ENCODE measurements around the gene CBX8.

The CBX8 gene

DNA sequence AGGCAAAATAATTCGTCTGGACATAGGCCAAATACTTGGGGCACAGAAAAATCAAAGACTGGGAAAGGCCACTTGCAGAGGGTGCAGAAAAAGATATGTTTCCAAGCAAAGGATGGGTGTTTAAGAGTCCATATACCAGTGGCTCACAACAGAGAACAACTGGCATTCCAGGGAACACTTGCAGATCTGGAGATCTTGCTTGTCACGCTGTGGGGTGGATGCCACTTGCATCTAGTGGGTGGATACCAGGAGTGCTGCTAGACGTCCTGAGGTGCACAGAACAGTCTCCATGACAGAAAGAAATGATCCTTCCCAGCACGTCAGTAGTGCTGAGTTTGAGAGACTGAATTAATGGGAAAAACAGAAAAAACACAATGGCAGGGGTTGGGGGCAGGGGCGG is 8.4 kb downstream of the CBX8 start:
- TF ChIP-seq, protein P1, sequence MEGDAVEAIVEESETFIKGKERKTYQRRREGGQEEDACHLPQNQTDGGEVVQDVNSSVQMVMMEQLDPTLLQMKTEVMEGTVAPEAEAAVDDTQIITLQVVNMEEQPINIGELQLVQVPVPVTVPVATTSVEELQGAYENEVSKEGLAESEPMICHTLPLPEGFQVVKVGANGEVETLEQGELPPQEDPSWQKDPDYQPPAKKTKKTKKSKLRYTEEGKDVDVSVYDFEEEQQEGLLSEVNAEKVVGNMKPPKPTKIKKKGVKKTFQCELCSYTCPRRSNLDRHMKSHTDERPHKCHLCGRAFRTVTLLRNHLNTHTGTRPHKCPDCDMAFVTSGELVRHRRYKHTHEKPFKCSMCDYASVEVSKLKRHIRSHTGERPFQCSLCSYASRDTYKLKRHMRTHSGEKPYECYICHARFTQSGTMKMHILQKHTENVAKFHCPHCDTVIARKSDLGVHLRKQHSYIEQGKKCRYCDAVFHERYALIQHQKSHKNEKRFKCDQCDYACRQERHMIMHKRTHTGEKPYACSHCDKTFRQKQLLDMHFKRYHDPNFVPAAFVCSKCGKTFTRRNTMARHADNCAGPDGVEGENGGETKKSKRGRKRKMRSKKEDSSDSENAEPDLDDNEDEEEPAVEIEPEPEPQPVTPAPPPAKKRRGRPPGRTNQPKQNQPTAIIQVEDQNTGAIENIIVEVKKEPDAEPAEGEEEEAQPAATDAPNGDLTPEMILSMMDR (IDR thresholded peaks at IDR 0.05; ENCODE audit: insufficient read depth, low read length, poor library complexity, severe bottlenecking): no peak
- no peak for TF ChIP-seq EZH2phosphoT487 (conservative IDR thresholded peaks at IDR 0.05; ENCODE audit: low read length)

DNA sequence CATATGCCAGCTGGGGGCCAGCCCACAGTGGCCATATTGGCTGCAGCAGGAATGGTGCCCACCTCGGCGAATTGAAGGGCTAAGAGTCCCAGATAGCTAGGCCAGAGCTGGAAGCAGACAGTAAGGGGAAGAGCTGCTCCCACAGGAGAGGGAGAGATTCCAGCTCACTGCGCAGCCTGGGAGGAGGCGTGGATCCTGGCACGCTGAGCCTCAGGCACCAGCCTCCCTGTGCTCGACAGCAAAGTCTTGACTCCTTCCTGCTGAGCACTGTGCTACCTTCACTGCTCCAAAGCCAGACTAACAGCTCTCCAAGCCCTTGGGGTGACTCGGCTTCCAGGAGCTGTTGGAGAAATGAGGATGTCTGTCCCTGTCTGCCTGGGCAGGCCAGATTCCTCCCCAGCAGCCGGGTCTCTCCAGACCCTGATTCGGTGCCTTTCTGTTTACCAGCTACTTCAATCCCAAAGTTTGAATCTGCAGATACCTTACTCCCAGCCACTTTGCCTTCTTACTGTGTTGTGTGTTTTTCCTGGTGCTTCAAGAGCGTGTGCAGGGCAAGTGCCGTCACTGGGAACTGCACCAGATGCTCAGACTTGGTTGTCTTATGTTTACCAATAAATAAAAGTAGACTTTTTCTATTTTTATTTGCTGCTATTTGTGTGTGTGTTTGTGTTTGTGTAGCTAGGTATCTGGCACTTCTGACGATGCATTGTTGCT is 9.8 kb downstream of the CBX8 start:
- H3K9me2 ChIP-seq (replicated peaks; ENCODE audit: insufficient read depth, low read length): no peaks in the 10 kb centered on the region
- H3K27ac ChIP-seq (ENCODE audit: low read depth, low read length): no peak overlapping the region
- H3K27me3 ChIP-seq (ENCODE audit: low read length): no peaks in the 10 kb centered on the region
- H4K20me1 ChIP-seq (ENCODE audit: low read depth, low read length): no peaks in the 10 kb centered on the region
- no peak overlapping the region for H3K4me2 ChIP-seq (ENCODE audit: low read depth, low read length, poor library complexity, severe bottlenecking)
- H3K79me2 ChIP-seq (ENCODE audit: insufficient read depth, low read length): no peaks in the 10 kb centered on the region
- H3K9me3 ChIP-seq (ENCODE audit: insufficient read depth, low read length): no peaks in the 10 kb centered on the region
- H3K36me3 ChIP-seq (ENCODE audit: low read length): no peaks in the 10 kb centered on the region
- TF ChIP-seq, protein P1 (IDR thresholded peaks at IDR 0.05; ENCODE audit: insufficient read depth, low read length, poor library complexity, severe bottlenecking): no peak
- TF ChIP-seq EZH2phosphoT487 (conservative IDR thresholded peaks at IDR 0.05; ENCODE audit: low read length): no peak
- H3K4me3 ChIP-seq (ENCODE audit: insufficient read depth, low read length, poor library complexity, severe bottlenecking): no peak overlapping the region
- no peak overlapping the region for H3K9ac ChIP-seq (ENCODE audit: low read length)
- H3F3A ChIP-seq (ENCODE audit: insufficient read depth): 0 out of 2 replicates have a peak, but pooled peaks cover 2% of the 10 kb centered on the region
- no peak overlapping the region for H2AFZ ChIP-seq (ENCODE audit: low read depth, low read length, severe bottlenecking)

More for the DNA sequence above, 8.4 kb downstream of the CBX8 start:
- H3F3A ChIP-seq (ENCODE audit: insufficient read depth): 0 out of 2 replicates have a peak, but pooled peaks cover 2% of the 10 kb centered on the region
- H3K4me2 ChIP-seq (ENCODE audit: low read depth, low read length, poor library complexity, severe bottlenecking): no peak overlapping the region
- no peaks in the 10 kb centered on the region for H4K20me1 ChIP-seq (ENCODE audit: low read depth, low read length)
- H2AFZ ChIP-seq (ENCODE audit: low read depth, low read length, severe bottlenecking): no peak overlapping the region
- H3K36me3 ChIP-seq (ENCODE audit: low read length): no peaks in the 10 kb centered on the region
- no peak overlapping the region for H3K27ac ChIP-seq (ENCODE audit: low read depth, low read length)
- H3K9ac ChIP-seq (ENCODE audit: low read length): no peak overlapping the region
- no peaks in the 10 kb centered on the region for H3K9me3 ChIP-seq (ENCODE audit: insufficient read depth, low read length)
- H3K9me2 ChIP-seq (replicated peaks; ENCODE audit: insufficient read depth, low read length): no peaks in the 10 kb centered on the region
- H3K79me2 ChIP-seq (ENCODE audit: insufficient read depth, low read length): no peaks in the 10 kb centered on the region
- H3K27me3 ChIP-seq (ENCODE audit: low read length): no peaks in the 10 kb centered on the region
- H3K4me3 ChIP-seq (ENCODE audit: insufficient read depth, low read length, poor library complexity, severe bottlenecking): no peak overlapping the region

DNA sequence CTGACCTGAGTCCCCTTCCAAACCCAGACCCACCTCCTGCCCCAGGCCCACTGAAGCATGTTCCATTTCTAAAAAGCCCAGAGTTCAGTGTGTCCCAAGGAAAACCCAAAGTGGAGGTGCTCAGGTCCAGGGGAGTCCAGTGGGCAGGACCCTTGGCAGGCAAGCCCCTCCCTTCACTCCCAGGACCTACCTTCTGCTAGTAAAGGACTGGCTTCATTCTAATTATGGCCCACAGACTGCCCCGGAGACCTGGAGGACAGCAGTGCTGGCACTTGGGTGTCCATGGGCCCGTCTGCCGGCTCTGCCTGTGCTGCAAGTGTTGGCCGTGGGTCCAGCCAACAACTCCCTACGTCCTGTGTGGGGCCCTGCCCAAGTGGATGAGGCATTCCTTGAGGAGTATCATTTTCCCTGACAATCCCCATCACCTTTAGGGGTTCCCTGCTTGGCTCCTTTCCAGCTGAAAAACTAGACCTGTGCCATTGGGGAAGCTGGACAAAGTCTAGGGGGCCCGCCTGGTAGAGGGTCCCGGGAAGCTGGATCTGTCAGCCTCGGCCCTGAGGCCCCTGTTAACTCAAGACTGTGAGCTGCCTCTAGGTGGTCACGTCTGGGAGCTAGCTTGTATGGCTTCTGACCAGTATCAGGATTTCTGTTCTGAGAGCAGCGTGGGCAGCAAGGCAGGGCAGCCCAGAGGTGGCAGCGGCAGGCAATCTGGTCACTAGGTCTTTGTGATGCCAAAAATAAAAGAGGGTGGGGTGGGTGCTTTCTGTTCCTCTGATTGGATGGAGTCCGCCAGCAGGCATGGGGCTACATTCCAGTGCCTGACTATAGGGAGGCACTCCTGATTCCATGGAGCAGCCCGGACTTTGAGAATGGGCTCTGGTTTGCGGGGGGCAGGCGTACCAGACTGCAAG is 10.7 kb downstream of the CBX8 start:
- no peaks in the 10 kb centered on the region for H3K36me3 ChIP-seq (ENCODE audit: low read length)
- no peak overlapping the region for H2AFZ ChIP-seq (ENCODE audit: low read depth, low read length, severe bottlenecking)
- H3F3A ChIP-seq (ENCODE audit: insufficient read depth): 0 out of 2 replicates have a peak, but pooled peaks cover 2% of the 10 kb centered on the region
- no peak overlapping the region for H3K27ac ChIP-seq (ENCODE audit: low read depth, low read length)
- H3K79me2 ChIP-seq (ENCODE audit: insufficient read depth, low read length): no peaks in the 10 kb centered on the region
- no peaks in the 10 kb centered on the region for H4K20me1 ChIP-seq (ENCODE audit: low read depth, low read length)
- H3K9ac ChIP-seq (ENCODE audit: low read length): no peak overlapping the region
- H3K9me3 ChIP-seq (ENCODE audit: insufficient read depth, low read length): no peaks in the 10 kb centered on the region
- no peaks in the 10 kb centered on the region for H3K27me3 ChIP-seq (ENCODE audit: low read length)
- H3K4me2 ChIP-seq (ENCODE audit: low read depth, low read length, poor library complexity, severe bottlenecking): no peak overlapping the region
- TF ChIP-seq, protein P1 (IDR thresholded peaks at IDR 0.05; ENCODE audit: insufficient read depth, low read length, poor library complexity, severe bottlenecking): no peak
- no peak for TF ChIP-seq EZH2phosphoT487 (conservative IDR thresholded peaks at IDR 0.05; ENCODE audit: low read length)
- no peak overlapping the region for H3K4me3 ChIP-seq (ENCODE audit: insufficient read depth, low read length, poor library complexity, severe bottlenecking)
- H3K9me2 ChIP-seq (replicated peaks; ENCODE audit: insufficient read depth, low read length): no peaks in the 10 kb centered on the region
